Measurements from ENCODE around the gene GLS.

GLS gene

DNA sequence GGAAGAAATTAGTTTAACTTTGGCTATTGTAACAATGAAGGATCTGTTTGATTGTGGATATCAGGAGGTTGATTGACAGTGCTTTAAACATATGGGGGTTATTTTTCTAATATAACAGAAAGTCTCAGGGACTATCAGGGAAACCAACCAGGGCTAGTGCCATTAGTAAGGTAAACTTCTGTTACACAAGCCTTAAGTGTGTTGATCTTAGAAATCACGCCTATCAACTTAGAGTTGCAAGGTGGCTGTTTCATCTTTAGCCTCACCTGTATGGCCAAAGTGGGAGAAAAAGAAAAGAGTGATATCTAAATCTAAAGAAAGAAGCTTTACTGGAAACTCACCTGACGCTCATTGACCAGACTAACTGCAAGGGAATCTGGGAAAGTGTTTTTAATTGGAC lies 62.1 kb downstream of the GLS start:
- no peak for DNase-seq
- no peak overlapping the region for H3K4me3 Mint-ChIP-seq
- H3K4me1 Mint-ChIP-seq = no peaks in the 10 kb centered on the region
- TF ChIP-seq, protein P1, sequence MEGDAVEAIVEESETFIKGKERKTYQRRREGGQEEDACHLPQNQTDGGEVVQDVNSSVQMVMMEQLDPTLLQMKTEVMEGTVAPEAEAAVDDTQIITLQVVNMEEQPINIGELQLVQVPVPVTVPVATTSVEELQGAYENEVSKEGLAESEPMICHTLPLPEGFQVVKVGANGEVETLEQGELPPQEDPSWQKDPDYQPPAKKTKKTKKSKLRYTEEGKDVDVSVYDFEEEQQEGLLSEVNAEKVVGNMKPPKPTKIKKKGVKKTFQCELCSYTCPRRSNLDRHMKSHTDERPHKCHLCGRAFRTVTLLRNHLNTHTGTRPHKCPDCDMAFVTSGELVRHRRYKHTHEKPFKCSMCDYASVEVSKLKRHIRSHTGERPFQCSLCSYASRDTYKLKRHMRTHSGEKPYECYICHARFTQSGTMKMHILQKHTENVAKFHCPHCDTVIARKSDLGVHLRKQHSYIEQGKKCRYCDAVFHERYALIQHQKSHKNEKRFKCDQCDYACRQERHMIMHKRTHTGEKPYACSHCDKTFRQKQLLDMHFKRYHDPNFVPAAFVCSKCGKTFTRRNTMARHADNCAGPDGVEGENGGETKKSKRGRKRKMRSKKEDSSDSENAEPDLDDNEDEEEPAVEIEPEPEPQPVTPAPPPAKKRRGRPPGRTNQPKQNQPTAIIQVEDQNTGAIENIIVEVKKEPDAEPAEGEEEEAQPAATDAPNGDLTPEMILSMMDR (IDR thresholded peaks at IDR 0.05) = no peak
- H3K9me3 Mint-ChIP-seq = no peaks in the 10 kb centered on the region
- no peak overlapping the region for H3K27ac Mint-ChIP-seq
- H3K36me3 Mint-ChIP-seq (ENCODE audit: low read depth) = no peaks in the 10 kb centered on the region
- no peaks in the 10 kb centered on the region for H3K27me3 Mint-ChIP-seq (ENCODE audit: low read depth, poor library complexity)

GRCh38 chr2:190943706-190944105 lies 63.1 kb downstream of the GLS start:
- no peaks in the 10 kb centered on the region for H3K9me3 Mint-ChIP-seq
- no peaks in the 10 kb centered on the region for H3K4me1 Mint-ChIP-seq
- no peak overlapping the region for H3K27ac Mint-ChIP-seq
- DNase-seq = no peak
- no peaks in the 10 kb centered on the region for H3K27me3 Mint-ChIP-seq (ENCODE audit: low read depth, poor library complexity)
- no peaks in the 10 kb centered on the region for H3K36me3 Mint-ChIP-seq (ENCODE audit: low read depth)
- TF ChIP-seq, protein P1 (IDR thresholded peaks at IDR 0.05) = no peak
- no peak overlapping the region for H3K4me3 Mint-ChIP-seq

GRCh38 chr2:190947141-190947540 lies 66.5 kb downstream of the GLS start:
- H3K27me3 Mint-ChIP-seq (ENCODE audit: low read depth, poor library complexity) = no peaks in the 10 kb centered on the region
- H3K4me1 Mint-ChIP-seq = no peaks in the 10 kb centered on the region
- no peak for DNase-seq
- H3K4me3 Mint-ChIP-seq = no peak overlapping the region
- TF ChIP-seq, protein P1 (IDR thresholded peaks at IDR 0.05) = no peak
- no peaks in the 10 kb centered on the region for H3K9me3 Mint-ChIP-seq
- H3K27ac Mint-ChIP-seq = no peak overlapping the region
- H3K36me3 Mint-ChIP-seq (ENCODE audit: low read depth) = no peaks in the 10 kb centered on the region

DNA sequence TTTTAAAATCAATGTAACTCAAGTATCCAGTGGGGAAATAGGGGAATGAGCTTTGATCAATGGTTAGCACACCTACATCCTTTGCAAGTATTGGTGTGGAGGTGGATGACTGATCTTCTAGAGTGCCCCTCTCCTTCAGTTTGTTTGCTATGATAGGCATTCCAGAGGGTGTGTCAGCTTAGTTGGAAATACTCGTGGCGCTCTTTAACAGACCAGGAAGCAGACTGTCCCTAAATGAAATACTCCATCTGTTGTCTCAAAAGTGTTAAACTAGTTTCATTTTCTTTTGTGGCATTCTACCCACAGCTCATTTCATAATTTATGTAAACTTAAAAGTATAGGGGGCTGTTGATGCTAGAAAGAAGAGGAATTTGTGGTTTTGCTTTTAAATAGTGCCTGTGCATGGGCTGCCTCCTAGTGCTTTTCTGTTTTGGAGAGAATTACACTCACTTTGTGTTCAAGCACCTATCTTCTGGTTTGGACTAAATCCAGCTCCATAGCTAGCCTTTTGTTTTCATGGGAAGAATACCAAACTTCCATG lies 67.2 kb downstream of the GLS start:
- H3K4me3 Mint-ChIP-seq = no peak overlapping the region
- TF ChIP-seq, protein P1 (IDR thresholded peaks at IDR 0.05) = no peak
- DNase-seq = no peak
- no peaks in the 10 kb centered on the region for H3K4me1 Mint-ChIP-seq
- no peaks in the 10 kb centered on the region for H3K36me3 Mint-ChIP-seq (ENCODE audit: low read depth)
- H3K27me3 Mint-ChIP-seq (ENCODE audit: low read depth, poor library complexity) = no peaks in the 10 kb centered on the region
- H3K27ac Mint-ChIP-seq = no peak overlapping the region
- H3K9me3 Mint-ChIP-seq = no peaks in the 10 kb centered on the region

GRCh38 chr2:190948671-190949070 lies 68.0 kb downstream of the GLS start:
- Mint-ChIP-seq H3K27ac (no peak overlapping the region), H3K9me3 (no peaks in the 10 kb centered on the region), H3K36me3 (ENCODE audit: low read depth) (no peaks in the 10 kb centered on the region), H3K4me1 (no peaks in the 10 kb centered on the region), H3K4me3 (no peak overlapping the region), H3K27me3 (ENCODE audit: low read depth, poor library complexity) (no peaks in the 10 kb centered on the region)
- DNase-seq = no peak
- TF ChIP-seq, protein P1 (IDR thresholded peaks at IDR 0.05) = no peak

- no peak for DNase-seq
- Mint-ChIP-seq H3K36me3 (ENCODE audit: low read depth) (peaks cover under 1% of the 10 kb centered on the region), H3K4me1 (no peaks in the 10 kb centered on the region), H3K27me3 (ENCODE audit: low read depth, poor library complexity) (no peaks in the 10 kb centered on the region), H3K9me3 (peaks cover under 1% of the 10 kb centered on the region), H3K27ac (no peak overlapping the region), H3K4me3 (no peak overlapping the region)
- TF ChIP-seq, protein P1 (IDR thresholded peaks at IDR 0.05) = no peak
These were observed 70.0 kb downstream of the GLS start for GRCh38 chr2:190950566-190950991.

Data from nephron progenitor cell (in vitro differentiated cells).